Stomach (tissue), 4 donors: ENCODE data around the gene EXOC4.

Source experiments
- CTCF ChIP-seq, 7 experiments: fragments of 450-650 bp in 4 of 7; fragments of 200-600 bp in 3 of 7; sonication (generic) in 3 of 7; IDR thresholded peaks; one replicate each; pipeline ENCODE4 v1.5.1; 2016 to 2019; ENCODE audit warnings: antibody characterized with exemption in 7 of 7, control low read depth in 2 of 7, mild to moderate bottlenecking in 1 of 7
- EP300 ChIP-seq: sonication (generic); formaldehyde crosslinking; IDR thresholded peaks from one replicate; pipeline ENCODE4 v1.6.1; 2017; ENCODE audit warnings: antibody characterized with exemption
- POLR2AphosphoS5 ChIP-seq, 3 donors: sonication (generic); formaldehyde crosslinking; IDR thresholded peaks; one replicate each; pipeline ENCODE4 v1.6.1; 2016; ENCODE audit warnings: antibody characterized with exemption in 3 of 3

- TF ChIP-seq CTCF (IDR thresholded peaks at IDR 0.05) (no peak), POLR2AphosphoS5 (IDR thresholded peaks at IDR 0.05) (no peak), EP300 (no peak)
Observed at GRCh38 chr7:133248901-133249300, 4.0 kb upstream of the EXOC4 start.
